ENCODE results near the gene TNRC6A.

TNRC6A gene

DNA sequence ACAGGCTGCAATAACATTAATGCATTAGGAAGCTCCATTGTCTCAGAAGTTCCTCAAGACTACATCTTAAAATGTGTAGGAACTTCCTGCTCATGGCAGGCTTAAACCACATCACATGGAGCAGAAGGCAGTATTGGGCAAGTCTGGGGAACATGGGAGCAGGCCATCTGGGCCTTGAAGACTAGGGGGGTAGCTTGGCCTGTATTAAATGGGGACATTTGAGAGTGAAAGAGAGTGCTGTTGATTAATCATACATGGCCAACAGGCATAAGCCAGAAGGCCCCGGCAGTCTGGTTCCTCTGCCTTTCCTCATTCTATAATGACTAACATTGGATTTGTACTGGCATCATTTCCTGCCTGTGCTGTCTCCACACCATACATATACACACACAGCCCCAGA is 91.1 kb downstream of the TNRC6A start:
- in situ Hi-C loops (cut with HindIII; ENCODE audit: low pct_ligation_motif_present, low sequenced_read_pairs) = loop anchor here (25.0 kb wide), 1 partner anchor 258 kb away; no protein-coding TSS in a partner anchor
- Histone ChIP-seq H3K36me3 (replicated peaks) (peaks cover 73% of the 10 kb centered on the region), H3K27ac (no peak overlapping the region), H3K27me3 (replicated peaks) (no peaks in the 10 kb centered on the region), H3K4me3 (ENCODE audit: low read depth, low read length) (no peak overlapping the region)
- peak; percentile 9 for DNase-seq
- TF ChIP-seq, protein P1, sequence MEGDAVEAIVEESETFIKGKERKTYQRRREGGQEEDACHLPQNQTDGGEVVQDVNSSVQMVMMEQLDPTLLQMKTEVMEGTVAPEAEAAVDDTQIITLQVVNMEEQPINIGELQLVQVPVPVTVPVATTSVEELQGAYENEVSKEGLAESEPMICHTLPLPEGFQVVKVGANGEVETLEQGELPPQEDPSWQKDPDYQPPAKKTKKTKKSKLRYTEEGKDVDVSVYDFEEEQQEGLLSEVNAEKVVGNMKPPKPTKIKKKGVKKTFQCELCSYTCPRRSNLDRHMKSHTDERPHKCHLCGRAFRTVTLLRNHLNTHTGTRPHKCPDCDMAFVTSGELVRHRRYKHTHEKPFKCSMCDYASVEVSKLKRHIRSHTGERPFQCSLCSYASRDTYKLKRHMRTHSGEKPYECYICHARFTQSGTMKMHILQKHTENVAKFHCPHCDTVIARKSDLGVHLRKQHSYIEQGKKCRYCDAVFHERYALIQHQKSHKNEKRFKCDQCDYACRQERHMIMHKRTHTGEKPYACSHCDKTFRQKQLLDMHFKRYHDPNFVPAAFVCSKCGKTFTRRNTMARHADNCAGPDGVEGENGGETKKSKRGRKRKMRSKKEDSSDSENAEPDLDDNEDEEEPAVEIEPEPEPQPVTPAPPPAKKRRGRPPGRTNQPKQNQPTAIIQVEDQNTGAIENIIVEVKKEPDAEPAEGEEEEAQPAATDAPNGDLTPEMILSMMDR (IDR thresholded peaks at IDR 0.05; ENCODE audit: low read depth, low read length, missing control alignments) = no peak

DNA sequence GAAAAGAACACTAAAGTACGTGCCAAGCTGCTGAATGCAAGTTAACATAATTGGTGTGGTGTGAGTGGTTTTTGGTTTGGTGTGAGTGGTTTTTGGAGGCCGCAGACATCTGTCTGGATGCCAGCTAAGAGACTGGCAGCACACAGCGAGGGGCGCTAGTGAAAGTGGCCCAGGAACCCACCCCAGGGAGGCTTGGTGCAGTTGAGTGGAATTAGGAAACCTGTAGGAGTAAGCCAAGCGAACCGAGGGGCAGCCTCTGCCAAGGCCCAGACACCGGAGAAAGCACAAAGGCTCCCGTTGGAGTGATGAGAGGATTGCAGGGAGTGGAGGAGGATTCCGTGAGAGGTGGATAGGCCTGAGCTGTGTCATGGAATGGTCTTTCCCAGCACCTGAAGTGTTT is 91.7 kb downstream of the TNRC6A start:
- Histone ChIP-seq H3K27ac (no peak overlapping the region), H3K4me3 (ENCODE audit: low read depth, low read length) (no peak overlapping the region), H3K27me3 (replicated peaks) (no peaks in the 10 kb centered on the region), H3K36me3 (replicated peaks) (peaks cover 73% of the 10 kb centered on the region)
- TF ChIP-seq, protein P1 (IDR thresholded peaks at IDR 0.05; ENCODE audit: low read depth, low read length, missing control alignments) = no peak
- DNase-seq = no peak
- in situ Hi-C loops (cut with HindIII; ENCODE audit: low pct_ligation_motif_present, low sequenced_read_pairs) = loop anchor here (25.0 kb wide), 1 partner anchor 259 kb away; no protein-coding TSS in a partner anchor

DNA sequence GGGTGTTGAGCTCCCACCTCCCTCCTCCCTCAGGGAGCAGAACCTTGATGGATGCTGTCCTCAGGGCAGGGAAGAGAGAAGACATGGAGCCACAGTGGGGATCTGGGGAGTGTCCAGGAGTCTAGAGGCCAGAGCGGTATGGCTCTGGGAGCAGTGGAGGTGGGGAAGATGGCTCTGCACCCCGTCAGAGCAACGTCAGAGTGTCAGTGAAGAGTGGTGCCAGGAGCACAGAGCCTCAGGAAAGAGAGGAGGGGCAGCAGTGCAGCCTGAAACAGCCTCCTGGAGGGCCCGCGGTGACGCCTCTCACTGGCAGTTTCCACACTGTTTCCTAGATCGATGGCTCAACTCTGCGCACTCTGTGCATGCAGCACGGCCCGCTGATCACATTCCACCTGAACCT is 93.1 kb downstream of the TNRC6A start:
- in situ Hi-C loops (cut with HindIII; ENCODE audit: low pct_ligation_motif_present, low sequenced_read_pairs) = loop anchor here (25.0 kb wide), 1 partner anchor 260 kb away; no protein-coding TSS in a partner anchor
- H3K27me3 ChIP-seq (replicated peaks) = no peaks in the 10 kb centered on the region
- DNase-seq = no peak
- no peak overlapping the region for H3K27ac ChIP-seq
- TF ChIP-seq, protein P1 (IDR thresholded peaks at IDR 0.05; ENCODE audit: low read depth, low read length, missing control alignments) = no peak
- no peak overlapping the region for H3K4me3 ChIP-seq (ENCODE audit: low read depth, low read length)
- peaks cover 70% of the 10 kb centered on the region for H3K36me3 ChIP-seq (replicated peaks)

DNA sequence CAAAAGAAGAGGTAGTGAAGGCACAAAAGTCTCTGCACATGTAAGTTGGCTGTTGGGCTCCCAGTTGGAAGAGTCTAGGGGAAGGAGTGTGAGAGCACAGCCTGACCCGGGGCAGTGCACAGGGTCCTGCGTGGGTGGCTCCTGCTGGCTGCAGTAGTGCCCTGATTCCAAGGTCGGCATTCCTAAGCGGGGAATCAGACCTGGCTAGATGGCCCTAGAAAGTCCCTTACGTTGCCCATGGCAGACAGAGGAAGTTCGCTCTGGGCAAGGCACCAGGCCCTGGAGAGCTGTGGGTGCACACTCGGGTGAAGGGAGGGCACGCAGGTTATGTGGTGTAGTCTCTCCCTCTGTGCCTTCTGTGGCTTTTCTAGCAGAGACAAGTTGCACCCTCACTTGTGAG is 93.5 kb downstream of the TNRC6A start:
- Histone ChIP-seq H3K36me3 (replicated peaks) (peaks cover 66% of the 10 kb centered on the region), H3K27me3 (replicated peaks) (no peaks in the 10 kb centered on the region), H3K4me3 (ENCODE audit: low read depth, low read length) (no peak overlapping the region), H3K27ac (no peak overlapping the region)
- in situ Hi-C loops (cut with HindIII; ENCODE audit: low pct_ligation_motif_present, low sequenced_read_pairs) = loop anchor here (25.0 kb wide), 1 partner anchor 261 kb away; no protein-coding TSS in a partner anchor
- TF ChIP-seq, protein P1 (IDR thresholded peaks at IDR 0.05; ENCODE audit: low read depth, low read length, missing control alignments) = no peak
- no peak for DNase-seq

DNA sequence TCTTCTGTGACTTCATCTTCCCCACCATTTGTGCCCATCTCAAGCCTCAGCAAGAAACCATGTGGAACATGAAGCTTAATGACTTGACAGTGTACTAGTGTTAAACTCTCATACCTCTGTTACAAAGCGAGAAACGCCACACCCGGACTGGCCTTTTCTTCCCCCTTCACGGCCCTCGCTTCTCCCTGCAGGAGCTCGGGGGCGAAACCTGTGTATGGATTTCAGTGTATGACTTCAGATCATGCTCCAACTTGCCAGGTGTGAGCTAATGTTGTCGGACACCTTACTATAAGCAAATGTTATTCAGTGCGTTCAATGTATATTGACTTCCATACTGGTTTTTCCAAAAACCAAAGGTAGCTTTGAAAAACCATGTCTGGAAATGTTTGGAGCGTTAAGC is 96.2 kb downstream of the TNRC6A start:
- Histone ChIP-seq H3K4me3 (ENCODE audit: low read depth, low read length) (no peak overlapping the region), H3K36me3 (replicated peaks) (peaks cover 41% of the 10 kb centered on the region), H3K27me3 (replicated peaks) (no peaks in the 10 kb centered on the region), H3K27ac (no peak overlapping the region)
- in situ Hi-C loops (cut with HindIII; ENCODE audit: low pct_ligation_motif_present, low sequenced_read_pairs) = no loop called here
- TF ChIP-seq, protein P1 (IDR thresholded peaks at IDR 0.05; ENCODE audit: low read depth, low read length, missing control alignments) = no peak
- no peak for DNase-seq

DNA sequence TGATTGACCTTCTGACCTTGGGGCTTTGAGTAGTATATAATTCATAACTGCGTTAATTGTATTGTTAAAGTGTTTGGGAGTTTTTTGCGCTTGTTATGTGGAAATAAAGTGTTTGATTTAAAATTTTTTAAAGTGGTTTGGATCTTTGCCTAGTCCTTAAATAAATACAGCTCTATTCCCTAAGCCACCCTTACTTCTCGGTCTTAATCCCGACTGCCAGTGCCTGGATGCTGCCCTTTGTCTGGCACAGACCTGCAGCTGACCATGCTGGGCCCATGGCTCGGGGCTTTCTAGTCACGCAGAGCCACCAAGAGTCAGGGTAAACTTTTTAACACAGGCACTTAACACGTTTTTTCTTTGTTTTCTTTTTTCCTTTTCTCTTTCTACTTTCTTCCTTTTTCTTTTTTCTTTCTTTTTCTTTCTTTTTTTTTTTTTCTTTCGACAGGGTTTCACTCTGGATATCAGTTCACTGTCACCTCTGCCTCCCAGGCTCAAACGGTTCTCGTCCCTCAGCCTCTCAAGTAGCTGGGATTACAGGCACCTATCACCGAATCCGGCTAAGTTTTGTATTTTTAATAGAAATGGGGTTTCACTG is 96.7 kb downstream of the TNRC6A start:
- Histone ChIP-seq H3K4me3 (ENCODE audit: low read depth, low read length) (no peak overlapping the region), H3K36me3 (replicated peaks) (peaks cover 37% of the 10 kb centered on the region), H3K27me3 (replicated peaks) (no peaks in the 10 kb centered on the region), H3K27ac (no peak overlapping the region)
- in situ Hi-C loops (cut with HindIII; ENCODE audit: low pct_ligation_motif_present, low sequenced_read_pairs) = no loop called here
- TF ChIP-seq, protein P1 (IDR thresholded peaks at IDR 0.05; ENCODE audit: low read depth, low read length, missing control alignments) = no peak
- no peak for DNase-seq

All from brain microvascular endothelial cell (primary cell).